ENCODE results near the gene MRPL24. TPM values are rescaled to one million over a fixed set of nuclear protein-coding genes. Genes with fewer than 3 reads are reported as not detected.

MRPL24 gene
- total RNA-seq, 1 experiment from 2014 or later, result 27.3 TPM

- Mint-ChIP-seq H3K27me3 (ENCODE audit: low read depth) (no peaks in the 10 kb centered on the region), H3K36me3 (ENCODE audit: insufficient read depth in 1 of 3, low read depth in 3 of 3) (peaks cover 33 to 49% (median 40%) of the 10 kb centered on the region in 3 experiments), H3K4me3 (peak overlapping the region; percentile 82 to 91), H3K27ac (peak overlapping the region; percentile 99 to 100 (median 100)), H3K9me3 (no peaks in the 10 kb centered on the region), H3K4me1 (peaks cover 63 to 69% of the 10 kb centered on the region in 2 experiments)
- H3K9ac ChIP-seq (ENCODE audit: extremely low read depth, insufficient read length, low read length), result peak overlapping the region; percentile 53
- H2BK20ac ChIP-seq (ENCODE audit: low read depth, low read length, poor library complexity, severe bottlenecking), result no peak overlapping the region
- H3K4me1 ChIP-seq (ENCODE audit: insufficient read depth, low read length), result peaks cover 26% of the 10 kb centered on the region
- H3K27me3 ChIP-seq (ENCODE audit: insufficient read depth, low read length), result no peaks in the 10 kb centered on the region
- no peak overlapping the region for H2BK15ac ChIP-seq (ENCODE audit: low read depth, low read length)
- no peak overlapping the region for H3K23ac ChIP-seq (ENCODE audit: insufficient read length, low read depth, low read length)
- H3K14ac ChIP-seq (ENCODE audit: insufficient read depth, low read length), result no peak overlapping the region
- H3K23me2 ChIP-seq (ENCODE audit: insufficient read length, low read depth, low read length, poor library complexity, severe bottlenecking), result peaks cover 23% of the 10 kb centered on the region
- H4K20me1 ChIP-seq (ENCODE audit: control insufficient read depth, insufficient read depth, insufficient read length), result no peaks in the 10 kb centered on the region
- no peak overlapping the region for H3K56ac ChIP-seq (ENCODE audit: insufficient read length, low read depth, low read length)
- no peak overlapping the region for H2BK5ac ChIP-seq (ENCODE audit: insufficient read length, low read length)
- H3K79me2 ChIP-seq (ENCODE audit: insufficient read depth, low read length), result peaks cover 32% of the 10 kb centered on the region; the same call in 1 of the 2 replicates
- H3K79me1 ChIP-seq (ENCODE audit: insufficient read depth, low read depth, low read length, poor library complexity, severe bottlenecking), result no peaks in the 10 kb centered on the region
- H3K4me2 ChIP-seq (ENCODE audit: insufficient read depth, insufficient read length, low read length), result peak overlapping the region; percentile 53
- no peak for DNase-seq
- peak overlapping the region; percentile 96 for H3K27ac ChIP-seq (ENCODE audit: insufficient read length, low read depth, low read length)
- no peak overlapping the region for H4K8ac ChIP-seq (replicated peaks; ENCODE audit: insufficient read length, low read depth, low read length)
- no peak overlapping the region for H2AFZ ChIP-seq (ENCODE audit: low read length)
- H4K91ac ChIP-seq (ENCODE audit: insufficient read length, low read depth, low read length), result peak overlapping the region; percentile 43
- no peak for TF ChIP-seq CTCF (conservative IDR thresholded peaks at IDR 0.05)
- H3T11ph ChIP-seq (ENCODE audit: low read length), result no peak overlapping the region
- peak overlapping the region; percentile 67 for H3K18ac ChIP-seq (ENCODE audit: insufficient read length, low read depth, low read length)
- no peak overlapping the region for H3K4ac ChIP-seq (ENCODE audit: low read depth, low read length)
- H3K9me3 ChIP-seq (ENCODE audit: control insufficient read depth, low read depth, low read length), result no peaks in the 10 kb centered on the region
- no peak overlapping the region for H2BK12ac ChIP-seq (ENCODE audit: insufficient read length, low read depth, low read length)
- H2AK5ac ChIP-seq (ENCODE audit: insufficient read length, low read length), result no peak overlapping the region
- no CpG with 5 or more reads among the region's 9 CpGs for WGBS (ENCODE audit: extremely low coverage, insufficient read length, low lambda C conversion rate)
- no peak overlapping the region for H4K5ac ChIP-seq (ENCODE audit: insufficient read length, low read depth, low read length)
- H2BK120ac ChIP-seq (ENCODE audit: low read depth, low read length, poor library complexity, severe bottlenecking), result no peak overlapping the region
These were observed 5.5 kb upstream of the MRPL24 start for GRCh38 chr1:156746406-156746727.
